Gastrocnemius medialis (tissue), 4 donors: Measurements from ENCODE around the gene CDK11B. TPM values are rescaled to one million over a fixed set of nuclear protein-coding genes. Genes with fewer than 3 reads are reported as not detected.

ENCODE experiments used
- total RNA-seq, 4 donors: library from RNA; depleted of rRNA; stranded (reverse); fragments of >200 nt; gene quantifications; one replicate each; pipeline versions ENCODE4 v1.1.0 to v1.2.3, GENCODE V29; 2016

The CDK11B gene
- total RNA-seq, 4 donors from 2014 or later, result 19.5 to 49.0 (median 42.2) TPM

Other genes starting within 250 kb of the CDK11B start
- gene ANKRD65, start 237.7 kb downstream of the CDK11B start, total RNA-seq, result 1 to 10 TPM in 3 of 4 donors, under 1 TPM in 1; 0.16 to 1.8 (median 1.3) TPM
- gene VWA1, start 223.3 kb downstream of the CDK11B start, total RNA-seq, result 1 to 10 TPM; 2.1 to 8.3 (median 6.0) TPM
- under 1 TPM in 1 of 4 donors, not detected in 3; 0.07 TPM for gene ATAD3C, start 209.3 kb downstream of the CDK11B start, total RNA-seq
- gene ATAD3B, start 187.2 kb downstream of the CDK11B start, total RNA-seq, result 1 to 10 TPM; 3.5 to 7.1 (median 5.9) TPM
- gene ATAD3A, start 146.8 kb downstream of the CDK11B start, total RNA-seq, result 10 to 100 TPM; 22.9 to 47.9 (median 35.6) TPM
- gene TMEM240, start 118.4 kb downstream of the CDK11B start, total RNA-seq, result 1 to 10 TPM in 3 of 4 donors, not detected in 1; 1.1 to 2.0 (median 1.9) TPM
- gene SSU72, start 84.1 kb downstream of the CDK11B start, total RNA-seq, result 100 to 1,000 TPM; 141 to 235 (median 208) TPM
- gene FNDC10, start 58.9 kb downstream of the CDK11B start, total RNA-seq, result 1 to 10 TPM in 1 of 4 donors, under 1 TPM in 2, not detected in 1; 0.20 to 1.3 (median 0.94) TPM
- gene MIB2, start 43.5 kb downstream of the CDK11B start, total RNA-seq, result 100 to 1,000 TPM in 2 of 4 donors, 10 to 100 TPM in 2; 66.4 to 154 (median 117) TPM
- gene MMP23B, start 26.8 kb downstream of the CDK11B start, total RNA-seq, result under 1 TPM in 1 of 4 donors, not detected in 3; 0.62 TPM
- gene SLC35E2B, start 33.8 kb upstream of the CDK11B start, total RNA-seq, result 10 to 100 TPM; 13.5 to 21.8 (median 15.2) TPM
- 10 to 100 TPM in 3 of 4 donors, 1 to 10 TPM in 1; 9.0 to 14.6 (median 11.6) TPM for gene CDK11A, start 65.4 kb upstream of the CDK11B start, total RNA-seq
- gene NADK, start 119.5 kb upstream of the CDK11B start, total RNA-seq, result 10 to 100 TPM; 20.1 to 33.1 (median 32.5) TPM
- gene GNB1, start 232.1 kb upstream of the CDK11B start, total RNA-seq, result 10 to 100 TPM; 29.9 to 44.1 (median 37.2) TPM